GM19025 (cell line): ENCODE data around the gene SMARCA4.
A peak's percentile ranks its signal among the peaks of the same experiment; 100 is the strongest.
"Not testable (repeated sequence)": the region's sequence is repeated elsewhere in the genome, so short reads cannot be mapped to it uniquely, and the experiment has no call there.

Experiments used
- ATAC-seq: cut with Tn5 transposase; IDR thresholded peaks from one replicate; pipeline ENCODE4 v1.9.1; 2021; ENCODE audit warnings: mild to moderate bottlenecking, low read depth, moderate library complexity; ENCODE audit not compliant: unreplicated experiment

SMARCA4 gene

GRCh38 chr19:11059511-11060358 is 98.9 kb downstream of the SMARCA4 start:
- ATAC-seq = no peak

- no peak for ATAC-seq
Measured at GRCh38 chr19:11061952-11062351, 101.1 kb downstream of the SMARCA4 start.

- ATAC-seq = no peak
Measured at GRCh38 chr19:11063434-11063833, 102.6 kb downstream of the SMARCA4 start.

GRCh38 chr19:11064831-11065303 is 104.0 kb downstream of the SMARCA4 start:
- no peak for ATAC-seq

GRCh38 chr19:11066326-11066725 is 105.5 kb downstream of the SMARCA4 start:
- ATAC-seq = no peak

- no peak for ATAC-seq
Measured at GRCh38 chr19:11067356-11068113, 106.7 kb downstream of the SMARCA4 start.

- ATAC-seq = no peak
Measured at GRCh38 chr19:11069561-11069960, 108.7 kb downstream of the SMARCA4 start.

- no peak for ATAC-seq
Measured at GRCh38 chr19:11070123-11070522, 109.3 kb downstream of the SMARCA4 start.

GRCh38 chr19:11073568-11073967 is 112.7 kb downstream of the SMARCA4 start:
- ATAC-seq = no peak

- not testable (repeated sequence) for ATAC-seq
Measured at GRCh38 chr19:11076792-11077191, 116.0 kb downstream of the SMARCA4 start.

GRCh38 chr19:11078893-11079292 is 118.1 kb downstream of the SMARCA4 start:
- no peak for ATAC-seq

- no peak for ATAC-seq
Measured at GRCh38 chr19:11079999-11080398, 119.2 kb downstream of the SMARCA4 start.

GRCh38 chr19:11087870-11088505 is 127.2 kb downstream of the SMARCA4 start:
- no peak for ATAC-seq

GRCh38 chr19:11088506-11089253 is 127.8 kb downstream of the SMARCA4 start:
- ATAC-seq = no peak

GRCh38 chr19:11089254-11090013 is 128.6 kb downstream of the SMARCA4 start, which contains the start of gene LDLR:
Gene LDLR, plus strand, starts transcription at chr19:11089463. Its CDS starts 86 bp downstream, at chr19:11089549.
- ATAC-seq = no peak

GRCh38 chr19:11090014-11090263 is 129.1 kb downstream of the SMARCA4 start:
- ATAC-seq = not testable (repeated sequence)

- ATAC-seq = peak; percentile 81
Measured at GRCh38 chr19:11090264-11090996, 129.6 kb downstream of the SMARCA4 start.

- no peak for ATAC-seq
Measured at GRCh38 chr19:11090997-11091702, 130.3 kb downstream of the SMARCA4 start.
